ENCODE data around the gene USP6.

USP6 gene

DNA sequence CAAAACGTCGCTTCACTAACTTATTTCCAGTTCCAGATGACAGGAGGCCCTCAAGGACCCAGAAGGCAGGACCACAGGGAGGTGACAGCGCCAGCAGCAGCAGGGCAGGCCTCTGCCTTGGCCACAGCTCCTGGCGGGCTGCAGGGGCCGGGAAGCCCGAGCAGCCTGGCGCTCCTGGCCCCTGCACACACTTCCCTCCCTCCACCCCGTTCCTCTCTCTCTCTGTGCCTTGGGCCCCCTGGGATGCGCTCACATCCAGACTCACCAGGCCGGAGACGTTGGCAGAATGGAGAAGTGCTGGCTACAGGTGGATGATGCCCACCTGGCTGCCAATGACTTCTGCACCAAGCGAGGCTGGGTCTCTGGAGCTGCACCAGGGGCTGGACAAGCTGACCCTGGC lies 63.2 kb downstream of the USP6 start:
- Histone ChIP-seq H3K4me3 (ENCODE audit: low read depth, low read length) (no peak overlapping the region), H3K9ac (ENCODE audit: low read depth, low read length) (no peak overlapping the region), H3K4me1 (ENCODE audit: control insufficient read depth, insufficient read depth, low read length) (no peaks in the 10 kb centered on the region), H3K27me3 (ENCODE audit: control insufficient read depth, insufficient read depth, low read length) (no peaks in the 10 kb centered on the region), H3K27ac (ENCODE audit: low read depth, low read length) (no peak overlapping the region), H3K9me3 (ENCODE audit: control insufficient read depth, insufficient read depth, low read length) (peaks cover 76% of the 10 kb centered on the region), H3K36me3 (ENCODE audit: control insufficient read depth, insufficient read depth, low read length) (peaks cover 23% of the 10 kb centered on the region)

GRCh38 chr17:5181509-5182305 lies 65.9 kb downstream of the USP6 start:
- Histone ChIP-seq H3K27me3 (ENCODE audit: control insufficient read depth, insufficient read depth, low read length) (no peaks in the 10 kb centered on the region), H3K4me1 (ENCODE audit: control insufficient read depth, insufficient read depth, low read length) (no peaks in the 10 kb centered on the region), H3K36me3 (ENCODE audit: control insufficient read depth, insufficient read depth, low read length) (peaks cover 23% of the 10 kb centered on the region), H3K27ac (ENCODE audit: low read depth, low read length) (no peak overlapping the region), H3K9ac (ENCODE audit: low read depth, low read length) (no peak overlapping the region), H3K9me3 (ENCODE audit: control insufficient read depth, insufficient read depth, low read length) (peaks cover 96% of the 10 kb centered on the region), H3K4me3 (ENCODE audit: low read depth, low read length) (peak overlapping the region; percentile 1; the same call in 1 of the 2 replicates)

GRCh38 chr17:5182597-5183409 lies 67.0 kb downstream of the USP6 start:
- H3K4me3 ChIP-seq (ENCODE audit: low read depth, low read length): peak overlapping the region; percentile 41; the same call in 1 of the 2 replicates
- no peaks in the 10 kb centered on the region for H3K27me3 ChIP-seq (ENCODE audit: control insufficient read depth, insufficient read depth, low read length)
- H3K4me1 ChIP-seq (ENCODE audit: control insufficient read depth, insufficient read depth, low read length): no peaks in the 10 kb centered on the region
- no peak overlapping the region for H3K9ac ChIP-seq (ENCODE audit: low read depth, low read length)
- H3K9me3 ChIP-seq (ENCODE audit: control insufficient read depth, insufficient read depth, low read length): peaks cover 99% of the 10 kb centered on the region
- no peak overlapping the region for H3K27ac ChIP-seq (ENCODE audit: low read depth, low read length)
- peaks cover 33% of the 10 kb centered on the region for H3K36me3 ChIP-seq (ENCODE audit: control insufficient read depth, insufficient read depth, low read length)

DNA sequence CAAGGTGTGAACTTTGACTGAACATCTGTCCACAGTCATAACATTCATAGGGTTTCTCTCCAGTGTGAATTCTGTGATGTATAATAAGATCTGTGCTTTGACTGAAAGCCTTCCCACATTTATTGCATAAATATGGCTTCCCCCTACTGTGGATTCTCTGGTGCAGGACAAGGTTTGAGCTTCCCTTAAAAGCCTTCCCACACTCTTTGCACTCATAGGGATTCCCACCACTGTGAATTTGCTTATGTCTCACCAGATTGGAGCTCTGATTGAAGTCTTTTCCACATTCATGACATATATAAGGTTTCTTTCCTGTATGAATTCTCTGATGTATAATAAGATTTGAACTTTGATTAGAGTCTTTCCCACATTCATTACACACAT lies 67.6 kb downstream of the USP6 start:
- peaks cover 38% of the 10 kb centered on the region for H3K36me3 ChIP-seq (ENCODE audit: control insufficient read depth, insufficient read depth, low read length)
- H3K9ac ChIP-seq (ENCODE audit: low read depth, low read length): no peak overlapping the region
- peaks cover 99% of the 10 kb centered on the region for H3K9me3 ChIP-seq (ENCODE audit: control insufficient read depth, insufficient read depth, low read length)
- H3K4me1 ChIP-seq (ENCODE audit: control insufficient read depth, insufficient read depth, low read length): no peaks in the 10 kb centered on the region
- H3K27me3 ChIP-seq (ENCODE audit: control insufficient read depth, insufficient read depth, low read length): no peaks in the 10 kb centered on the region
- H3K4me3 ChIP-seq (ENCODE audit: low read depth, low read length): peak overlapping the region; percentile 32; the same call in 1 of the 2 replicates
- no peak overlapping the region for H3K27ac ChIP-seq (ENCODE audit: low read depth, low read length)

DNA sequence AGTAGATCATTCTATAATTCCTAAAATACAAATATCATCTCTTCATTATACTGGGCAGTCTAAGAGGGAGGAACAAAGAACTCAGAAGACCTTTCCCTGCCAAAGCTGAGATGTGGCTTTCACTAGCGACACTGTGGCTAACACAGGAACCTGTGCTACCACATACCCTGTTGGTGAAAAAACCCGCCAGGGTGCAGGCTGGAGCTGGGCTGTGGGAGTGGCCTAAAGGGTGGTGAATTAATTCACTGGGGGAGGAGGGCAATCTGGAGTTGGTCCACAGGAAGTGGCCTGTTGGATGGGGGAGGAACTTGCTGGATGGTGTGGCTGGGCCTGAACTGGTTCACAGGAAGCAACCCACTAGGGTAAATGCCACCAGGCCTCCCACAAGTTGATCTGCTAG lies 68.5 kb downstream of the USP6 start:
- Histone ChIP-seq H3K36me3 (ENCODE audit: control insufficient read depth, insufficient read depth, low read length) (peaks cover 40% of the 10 kb centered on the region), H3K4me3 (ENCODE audit: low read depth, low read length) (peak overlapping the region; percentile 26; the same call in 1 of the 2 replicates), H3K9ac (ENCODE audit: low read depth, low read length) (no peak overlapping the region), H3K4me1 (ENCODE audit: control insufficient read depth, insufficient read depth, low read length) (no peaks in the 10 kb centered on the region), H3K27ac (ENCODE audit: low read depth, low read length) (no peak overlapping the region), H3K27me3 (ENCODE audit: control insufficient read depth, insufficient read depth, low read length) (no peaks in the 10 kb centered on the region), H3K9me3 (ENCODE audit: control insufficient read depth, insufficient read depth, low read length) (peaks cover 95% of the 10 kb centered on the region)

DNA sequence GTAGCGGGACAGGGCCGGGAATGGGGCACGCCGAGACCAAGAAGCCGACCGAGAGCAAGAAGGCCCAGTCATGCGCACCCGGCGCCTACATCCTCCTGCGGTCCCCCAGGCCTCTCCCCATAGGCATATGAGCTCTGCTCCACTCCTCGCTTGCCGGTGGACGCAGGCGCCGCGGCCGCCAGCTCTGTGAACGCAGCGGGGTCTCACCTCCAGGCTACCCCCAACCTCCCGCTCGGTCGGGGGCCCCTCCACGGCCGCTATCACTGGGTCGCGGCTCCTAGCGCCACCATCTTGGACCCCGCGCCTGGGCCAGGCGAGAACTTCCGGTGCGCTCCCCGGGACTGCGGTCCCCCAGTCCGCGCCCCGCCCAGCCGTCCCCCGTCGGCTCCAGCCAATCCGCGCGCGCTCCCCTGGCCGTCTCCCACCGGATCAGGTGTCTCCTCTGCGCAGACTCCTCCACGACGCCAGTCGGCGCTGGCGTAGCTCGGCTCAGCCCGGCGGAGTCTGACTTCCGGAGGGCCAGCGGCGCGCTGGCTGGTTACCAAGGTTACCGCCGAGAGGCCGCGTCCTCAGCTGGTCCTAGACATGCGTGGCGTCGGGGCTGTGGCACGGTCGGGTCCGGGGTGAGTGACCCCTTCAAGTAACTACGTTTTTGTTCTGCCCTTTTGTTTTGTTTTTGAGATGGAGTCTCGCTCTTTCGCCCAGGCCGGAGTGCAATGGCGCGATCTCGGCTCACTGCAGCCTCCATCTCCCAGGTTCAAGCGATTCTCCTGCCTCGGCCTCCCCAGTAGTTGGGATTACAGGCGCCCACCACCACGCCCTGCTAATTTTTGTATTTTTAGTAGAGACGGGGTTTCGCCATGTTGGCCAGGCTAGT lies 75.9 kb downstream of the USP6 start, which contains the start of gene ZNF594:
ZNF594 (minus strand) TSS at position 328 of the 877 bp plus-strand sequence. CDS start 7,612 bp downstream, outside the sequence.
- peak within 1 kb of the TSS; percentile 91 for H3K9ac ChIP-seq (ENCODE audit: low read depth, low read length)
- H3K27ac ChIP-seq (ENCODE audit: low read depth, low read length): peak within 1 kb of the TSS; percentile 78
- H3K36me3 ChIP-seq (ENCODE audit: control insufficient read depth, insufficient read depth, low read length): peaks cover 26% of the 10 kb centered on the region
- H3K9me3 ChIP-seq (ENCODE audit: control insufficient read depth, insufficient read depth, low read length): peaks cover 40% of the 10 kb centered on the region
- H3K4me1 ChIP-seq (ENCODE audit: control insufficient read depth, insufficient read depth, low read length): no peaks in the 10 kb centered on the region
- H3K27me3 ChIP-seq (ENCODE audit: control insufficient read depth, insufficient read depth, low read length): no peaks in the 10 kb centered on the region
- peak within 1 kb of the TSS; percentile 97 for H3K4me3 ChIP-seq (ENCODE audit: low read depth, low read length)

DNA sequence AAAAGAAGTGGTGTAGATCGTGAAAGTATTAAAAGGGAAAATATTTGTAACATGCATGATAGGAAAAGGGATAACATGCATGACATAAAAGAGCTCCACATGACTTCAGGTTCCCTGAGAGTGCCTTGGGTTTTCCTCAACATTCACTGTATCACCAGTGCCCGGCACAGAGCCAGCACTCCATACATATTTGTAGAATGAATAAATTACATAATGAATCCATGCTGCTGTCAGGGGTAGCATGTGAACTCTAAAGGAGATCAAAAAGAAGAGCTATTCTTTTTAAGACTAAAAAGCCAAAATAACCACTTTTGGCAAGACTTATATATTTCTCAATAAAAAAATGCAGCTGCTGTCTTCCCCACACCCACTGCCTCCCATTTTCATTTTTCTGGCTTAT lies 78.5 kb downstream of the USP6 start:
- no peaks in the 10 kb centered on the region for H3K4me1 ChIP-seq (ENCODE audit: control insufficient read depth, insufficient read depth, low read length)

GRCh38 chr17:5198472-5198871 lies 82.6 kb downstream of the USP6 start:
- Histone ChIP-seq H3K27me3 (ENCODE audit: control insufficient read depth, insufficient read depth, low read length) (no peaks in the 10 kb centered on the region), H3K27ac (ENCODE audit: low read depth, low read length) (no peak overlapping the region), H3K9ac (ENCODE audit: low read depth, low read length) (no peak overlapping the region)

More for the DNA sequence above, 78.5 kb downstream of the USP6 start:
- Histone ChIP-seq H3K36me3 (ENCODE audit: control insufficient read depth, insufficient read depth, low read length) (peaks cover 10% of the 10 kb centered on the region), H3K27me3 (ENCODE audit: control insufficient read depth, insufficient read depth, low read length) (no peaks in the 10 kb centered on the region), H3K9ac (ENCODE audit: low read depth, low read length) (no peak overlapping the region), H3K9me3 (ENCODE audit: control insufficient read depth, insufficient read depth, low read length) (peaks cover 19% of the 10 kb centered on the region), H3K4me3 (ENCODE audit: low read depth, low read length) (no peak overlapping the region), H3K27ac (ENCODE audit: low read depth, low read length) (no peak overlapping the region)

DNA sequence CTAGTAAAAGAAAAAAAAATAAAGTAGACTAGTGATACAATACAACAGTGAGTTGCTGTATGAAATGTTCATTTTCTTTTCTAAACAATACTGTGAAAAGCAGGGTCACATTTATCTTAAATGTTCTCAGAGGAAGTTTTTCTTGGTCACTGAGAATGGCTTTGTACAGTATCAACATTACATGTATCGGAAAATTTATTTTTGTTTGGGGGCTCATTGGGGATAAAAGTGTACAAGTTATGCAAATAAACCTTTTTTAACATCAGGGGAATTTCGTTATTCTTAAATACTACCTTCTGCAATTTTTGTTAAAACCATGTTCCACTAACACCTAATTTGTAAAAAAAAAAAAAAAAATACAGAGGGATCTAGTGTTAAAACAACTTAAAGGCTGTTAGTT lies 84.5 kb downstream of the USP6 start:
- H3K36me3 ChIP-seq (ENCODE audit: control insufficient read depth, insufficient read depth, low read length): no peaks in the 10 kb centered on the region
- H3K4me3 ChIP-seq (ENCODE audit: low read depth, low read length): no peak overlapping the region
- H3K27ac ChIP-seq (ENCODE audit: low read depth, low read length): no peak overlapping the region
- H3K9me3 ChIP-seq (ENCODE audit: control insufficient read depth, insufficient read depth, low read length): no peaks in the 10 kb centered on the region
- H3K9ac ChIP-seq (ENCODE audit: low read depth, low read length): no peak overlapping the region
- H3K4me1 ChIP-seq (ENCODE audit: control insufficient read depth, insufficient read depth, low read length): no peaks in the 10 kb centered on the region
- H3K27me3 ChIP-seq (ENCODE audit: control insufficient read depth, insufficient read depth, low read length): no peaks in the 10 kb centered on the region

More at GRCh38 chr17:5198472-5198871, 82.6 kb downstream of the USP6 start:
- Histone ChIP-seq H3K4me3 (ENCODE audit: low read depth, low read length) (no peak overlapping the region), H3K9me3 (ENCODE audit: control insufficient read depth, insufficient read depth, low read length) (no peaks in the 10 kb centered on the region), H3K4me1 (ENCODE audit: control insufficient read depth, insufficient read depth, low read length) (no peaks in the 10 kb centered on the region), H3K36me3 (ENCODE audit: control insufficient read depth, insufficient read depth, low read length) (no peaks in the 10 kb centered on the region)

- H3K4me1 ChIP-seq (ENCODE audit: control insufficient read depth, insufficient read depth, low read length): no peaks in the 10 kb centered on the region
- no peak overlapping the region for H3K4me3 ChIP-seq (ENCODE audit: low read depth, low read length)
- no peaks in the 10 kb centered on the region for H3K27me3 ChIP-seq (ENCODE audit: control insufficient read depth, insufficient read depth, low read length)
- no peak overlapping the region for H3K27ac ChIP-seq (ENCODE audit: low read depth, low read length)
- no peaks in the 10 kb centered on the region for H3K9me3 ChIP-seq (ENCODE audit: control insufficient read depth, insufficient read depth, low read length)
- no peak overlapping the region for H3K9ac ChIP-seq (ENCODE audit: low read depth, low read length)
- H3K36me3 ChIP-seq (ENCODE audit: control insufficient read depth, insufficient read depth, low read length): no peaks in the 10 kb centered on the region
These were observed 85.2 kb downstream of the USP6 start for GRCh38 chr17:5201011-5201410.

All from HUES48 (cell line).